Upper lobe of left lung (tissue), 4 donors: ENCODE data around the gene ADK.

ENCODE experiments used
- CTCF ChIP-seq, 6 experiments: fragments of 450-650 bp in 4 of 6; fragments of 200-600 bp in 2 of 6; sonication (generic) in 2 of 6; IDR thresholded peaks; one replicate each; pipeline ENCODE4 v1.5.1; 2016 to 2019; ENCODE audit warnings: antibody characterized with exemption in 6 of 6
- EP300 ChIP-seq, 4 donors: sonication (generic); formaldehyde crosslinking; IDR thresholded peaks; one replicate each; pipeline ENCODE4 v1.5.1; 2017; ENCODE audit warnings: antibody characterized with exemption in 4 of 4, control low read depth in 2 of 4
- POLR2A ChIP-seq, 4 donors: fragments of 450-650 bp; IDR thresholded peaks; one replicate each; pipeline ENCODE4 v1.5.1; 2016 to 2017; ENCODE audit warnings: antibody characterized with exemption in 4 of 4, mild to moderate bottlenecking in 2 of 4
- POLR2AphosphoS5 ChIP-seq, 2 donors: sonication (generic); formaldehyde crosslinking; IDR thresholded peaks; one replicate each; pipeline ENCODE4 v1.5.1; 2017; ENCODE audit warnings: antibody characterized with exemption in 2 of 2

- no peak for TF ChIP-seq CTCF (IDR thresholded peaks at IDR 0.05)
- no peak for TF ChIP-seq POLR2A (IDR thresholded peaks at IDR 0.05)
- no peak for TF ChIP-seq EP300 (IDR thresholded peaks at IDR 0.05)
- TF ChIP-seq POLR2AphosphoS5 (IDR thresholded peaks at IDR 0.05), result peak in 1 of 2 donors; percentile 27
Measured at GRCh38 chr10:74238031-74238431, 87.0 kb downstream of the ADK start.
